GM08714 (cell line): Measurements from ENCODE around the gene IL11.
A peak's percentile ranks its signal among the peaks of the same experiment; 100 is the strongest.

ENCODE experiments used
- H3K4me3 ChIP-seq: fragments of 200-500 bp; sonication (Bioruptor generic); 2 replicates; pipeline ENCODE4 v1.5.1; 2014; ENCODE audit warnings: mild to moderate bottlenecking, low read length, inconsistent platforms
- ZNF274 ChIP-seq: IDR thresholded peaks from 2 replicates; pipeline ENCODE4 v1.6.1; 2012; ENCODE audit warnings: mild to moderate bottlenecking, low read depth, low read length

The IL11 gene

DNA sequence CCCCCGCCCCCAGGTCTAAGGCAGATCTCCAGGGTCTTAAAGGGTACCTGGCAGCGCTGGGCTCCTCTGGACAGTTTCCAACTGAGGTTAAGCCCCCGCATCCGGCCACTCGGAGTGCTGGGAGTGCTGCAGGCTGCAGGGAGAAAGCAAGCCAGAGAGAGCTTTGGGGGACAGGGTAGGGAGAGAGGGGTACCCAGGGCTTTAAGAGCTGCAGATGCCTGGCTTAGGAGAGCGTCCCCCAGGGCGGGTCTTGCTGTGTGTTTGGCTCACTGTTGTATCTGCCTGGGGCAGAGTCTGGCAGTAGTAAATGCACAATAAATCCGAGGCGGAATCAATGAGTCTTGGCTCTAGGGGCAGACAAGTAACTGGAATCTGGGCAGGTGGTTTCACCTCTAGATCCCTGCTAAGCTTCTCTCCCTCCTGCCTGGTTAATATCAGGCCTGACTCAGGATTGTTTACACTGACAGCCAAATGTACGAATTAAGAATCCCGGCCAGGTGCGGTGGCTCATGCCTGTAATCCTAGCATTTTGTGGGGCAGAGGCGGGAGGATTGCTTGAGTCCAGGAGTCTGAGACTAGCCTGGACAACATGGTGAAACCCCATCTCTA lies 14.9 kb downstream of the IL11 start:
- TF ChIP-seq ZNF274, result no peak
- H3K4me3 ChIP-seq, result no peak overlapping the region

DNA sequence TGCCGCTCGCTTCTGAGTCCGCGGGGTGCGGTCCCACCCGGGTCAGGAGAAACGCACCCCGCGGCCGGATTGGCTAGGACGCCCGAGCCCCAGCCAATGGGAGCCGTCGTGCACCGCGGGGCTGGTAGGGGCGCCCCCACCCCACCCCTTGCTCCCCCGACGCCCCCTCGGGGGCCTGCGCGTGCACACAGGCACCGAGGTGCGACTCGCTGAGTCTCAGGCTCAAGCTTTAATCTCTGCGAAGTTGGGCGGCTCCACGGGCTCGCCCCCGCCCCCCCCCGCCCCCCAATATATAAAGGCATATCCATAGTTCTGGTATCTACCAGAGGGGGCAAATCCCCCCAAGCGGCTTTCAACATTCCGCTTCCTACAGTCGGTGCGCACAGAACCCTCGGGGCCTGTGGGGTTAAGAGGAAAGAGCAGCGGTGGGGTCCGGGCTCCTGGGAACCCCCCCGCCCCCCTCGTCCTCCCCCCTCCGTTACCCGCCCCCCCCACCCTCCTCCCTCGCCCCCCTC lies 15.5 kb downstream of the IL11 start, which contains the start of gene COX6B2:
Gene COX6B2, minus strand, starts transcription at position 22 of the 515 bp plus-strand sequence. CDS start 198 bp downstream, outside the sequence.
- no peak for TF ChIP-seq ZNF274
- peak within 1 kb of the TSS; percentile 1; the same call in 1 of the 2 replicates for H3K4me3 ChIP-seq

DNA sequence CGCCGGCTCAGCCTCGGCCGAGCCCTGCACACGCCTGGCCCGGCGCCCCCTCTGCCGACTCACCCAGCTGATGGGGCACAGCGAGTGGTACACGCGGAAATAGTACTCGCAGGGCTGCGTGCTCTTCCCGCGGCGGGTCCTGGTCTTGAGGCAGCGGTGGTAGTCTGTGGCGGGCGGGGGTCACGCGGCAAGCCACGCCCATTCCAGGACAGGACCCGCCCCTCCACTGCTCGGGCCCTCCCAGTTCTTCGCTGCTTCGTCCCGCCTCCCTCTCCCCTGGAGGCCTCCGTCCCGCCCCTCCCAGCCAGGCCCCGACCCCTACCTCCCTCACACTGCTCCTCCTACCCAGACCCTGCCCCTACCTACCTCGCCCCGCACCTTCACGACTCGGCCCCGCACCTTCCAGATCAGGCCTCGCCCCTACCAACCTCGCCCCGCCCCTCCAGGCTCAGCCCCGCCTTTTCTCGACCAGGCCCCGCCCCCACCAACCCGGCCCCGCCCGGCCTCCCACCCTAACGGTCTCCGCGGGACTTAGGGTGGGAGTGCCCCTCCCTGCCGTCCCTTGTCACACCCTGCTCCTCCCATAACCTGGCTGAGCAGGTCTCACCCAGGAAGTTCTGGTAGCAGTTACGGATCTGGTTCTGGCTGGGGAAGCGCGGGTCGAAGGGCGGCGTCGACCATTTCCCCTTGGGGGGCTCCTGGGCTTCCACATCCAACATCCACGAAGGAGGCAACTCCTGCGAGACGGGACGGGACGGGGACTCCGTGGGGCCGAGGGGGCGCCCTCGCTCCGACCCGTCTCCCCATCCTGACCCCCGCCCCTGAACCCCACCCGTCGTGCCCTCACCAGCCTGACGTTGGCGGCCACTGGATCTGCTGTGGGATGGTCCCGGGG lies 16.2 kb downstream of the IL11 start:
- no peak for TF ChIP-seq ZNF274
- H3K4me3 ChIP-seq, result peak overlapping the region; percentile 1; the same call in 1 of the 2 replicates

DNA sequence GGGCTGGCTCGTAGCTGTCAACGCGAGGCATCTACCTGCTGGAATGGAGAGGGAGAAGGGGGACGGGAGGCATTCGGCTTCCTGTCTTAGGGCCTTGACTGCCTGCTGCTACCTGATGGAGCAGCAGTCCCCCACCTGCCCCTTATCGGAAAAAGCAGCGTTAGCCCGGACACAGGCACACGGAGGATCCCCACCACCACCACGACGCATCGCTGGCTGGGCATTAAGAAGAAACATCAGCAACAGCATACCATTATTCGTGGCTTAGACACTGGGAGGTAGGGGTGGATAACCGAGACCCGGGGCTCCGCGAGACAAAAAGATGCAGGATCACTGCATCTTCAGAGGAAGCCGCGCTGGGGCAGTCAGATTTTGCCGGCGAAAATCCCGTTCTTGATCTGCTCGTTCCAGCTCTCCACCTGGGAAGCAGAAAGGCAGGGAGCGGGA lies 16.9 kb downstream of the IL11 start:
- peak overlapping the region; percentile 1; the same call in 1 of the 2 replicates for H3K4me3 ChIP-seq
- no peak for TF ChIP-seq ZNF274

DNA sequence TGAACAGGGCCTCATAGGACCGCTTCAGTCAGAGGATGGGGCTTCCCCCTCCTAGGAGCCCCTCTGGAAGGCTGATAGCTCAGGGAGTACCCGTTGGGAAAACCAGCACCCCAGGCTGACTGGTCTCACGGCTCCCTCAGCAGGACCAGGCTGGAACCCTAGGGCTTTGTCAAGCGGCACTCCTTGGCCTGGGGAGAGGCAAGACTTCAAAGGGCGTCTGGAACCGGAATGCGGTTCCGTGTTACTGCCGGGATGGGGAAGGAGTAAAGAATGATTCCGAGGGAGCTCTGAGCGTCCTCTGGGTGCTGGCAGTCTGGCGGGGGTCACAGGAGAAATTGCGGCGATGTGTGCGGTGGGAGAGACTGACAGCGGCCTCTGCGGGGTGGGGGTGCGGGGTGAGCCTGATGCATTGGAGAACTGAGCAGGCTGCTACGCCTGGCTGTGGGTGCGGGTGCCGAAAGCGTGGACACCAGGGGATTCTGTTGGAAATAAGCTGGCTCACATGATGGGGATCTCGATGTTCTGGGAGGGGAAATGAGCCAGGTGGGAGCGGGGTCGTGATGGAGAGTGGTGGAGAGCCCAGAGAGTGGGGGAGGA lies 17.6 kb downstream of the IL11 start:
- H3K4me3 ChIP-seq, result no peak overlapping the region

DNA sequence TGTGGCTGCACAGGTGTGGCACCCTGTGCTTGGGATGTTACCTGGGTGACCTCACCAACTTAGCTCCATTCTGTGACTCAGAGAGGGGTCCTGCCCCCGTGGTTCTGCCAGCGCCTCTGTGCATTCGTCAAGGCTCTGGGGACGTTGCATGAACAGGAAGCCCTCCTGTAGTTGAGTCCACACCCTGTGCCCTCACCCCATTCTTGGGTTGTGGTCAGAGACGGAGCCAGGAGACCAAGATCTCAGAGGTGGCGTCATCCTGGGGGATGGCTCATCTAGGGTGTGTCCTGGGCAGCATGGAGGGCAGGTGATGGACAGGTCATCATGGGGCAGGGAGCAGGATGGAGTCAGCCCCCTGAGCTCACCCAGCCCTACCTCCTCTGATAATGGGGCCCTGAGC lies 18.2 kb downstream of the IL11 start:
- TF ChIP-seq ZNF274, result no peak
- H3K4me3 ChIP-seq, result no peak overlapping the region

More for the DNA sequence above, 17.6 kb downstream of the IL11 start:
- no peak for TF ChIP-seq ZNF274

DNA sequence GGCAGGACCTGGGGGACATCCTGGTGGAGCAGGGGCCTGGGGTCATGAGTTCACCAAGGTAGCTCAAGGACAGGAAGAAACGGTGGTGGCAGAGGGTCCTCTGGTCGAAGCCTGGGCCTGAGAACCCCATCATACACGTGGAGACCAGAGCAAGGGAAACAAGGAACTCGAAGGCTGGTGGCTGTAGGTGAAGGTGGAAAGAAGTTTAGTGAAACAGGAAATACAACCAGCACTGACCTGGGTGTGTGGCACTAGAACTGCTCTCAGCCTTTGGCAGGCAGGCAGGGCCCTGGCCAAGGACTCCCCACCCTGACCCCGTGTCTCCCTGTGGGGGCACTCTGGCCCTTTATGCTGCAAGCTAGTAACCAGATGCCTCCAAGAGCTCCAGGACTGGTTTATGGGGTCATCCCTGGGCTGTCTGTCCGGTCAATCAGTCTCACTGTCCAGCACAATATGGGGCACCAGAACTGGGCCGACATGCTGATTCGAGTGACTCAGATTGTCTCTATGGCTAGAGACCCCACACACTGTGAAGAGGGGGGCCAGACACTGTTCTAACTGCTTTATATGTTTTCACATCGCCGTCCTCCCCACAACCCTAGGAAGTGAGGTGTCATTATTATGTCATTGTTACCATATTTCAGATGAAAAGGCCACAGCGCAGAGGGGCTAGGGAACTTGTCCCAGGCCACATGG lies 19.5 kb downstream of the IL11 start:
- TF ChIP-seq ZNF274, result no peak
- no peak overlapping the region for H3K4me3 ChIP-seq

DNA sequence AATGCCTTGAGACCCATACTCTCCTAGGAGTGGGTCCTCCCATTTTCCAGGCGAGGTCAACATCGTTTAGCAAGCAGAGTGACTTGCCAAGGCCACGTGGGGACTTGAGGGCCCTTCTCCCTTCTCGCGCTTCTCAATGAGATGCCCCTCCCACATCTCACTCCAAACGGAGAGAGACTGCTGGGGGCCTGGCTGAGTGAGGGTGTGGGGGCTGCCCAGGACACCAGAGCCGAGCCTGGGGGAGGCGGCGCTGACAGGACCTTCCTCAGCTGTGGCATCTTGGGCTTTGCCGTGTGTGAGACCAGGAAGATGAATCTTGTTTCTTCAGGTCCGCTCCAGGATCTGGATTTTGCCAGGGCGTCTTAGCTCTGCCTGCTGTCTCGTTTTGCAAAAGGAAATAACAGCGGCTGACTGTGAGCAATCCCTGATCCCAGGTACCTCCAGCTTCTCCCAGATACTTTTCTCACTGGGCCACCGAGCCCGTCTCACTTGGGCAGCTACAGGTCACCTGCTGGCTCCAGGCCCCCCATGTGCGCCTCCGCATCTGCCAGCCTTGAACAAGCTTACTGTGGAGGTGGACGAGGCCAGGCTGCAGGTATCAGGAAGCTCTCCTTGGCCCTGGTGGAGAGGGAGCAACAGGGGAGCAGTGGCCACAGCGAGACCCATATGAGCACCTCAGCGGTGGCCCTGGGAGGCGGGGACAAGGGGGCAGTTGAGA lies 21.8 kb downstream of the IL11 start:
- no peak for TF ChIP-seq ZNF274
- H3K4me3 ChIP-seq, result no peak overlapping the region

DNA sequence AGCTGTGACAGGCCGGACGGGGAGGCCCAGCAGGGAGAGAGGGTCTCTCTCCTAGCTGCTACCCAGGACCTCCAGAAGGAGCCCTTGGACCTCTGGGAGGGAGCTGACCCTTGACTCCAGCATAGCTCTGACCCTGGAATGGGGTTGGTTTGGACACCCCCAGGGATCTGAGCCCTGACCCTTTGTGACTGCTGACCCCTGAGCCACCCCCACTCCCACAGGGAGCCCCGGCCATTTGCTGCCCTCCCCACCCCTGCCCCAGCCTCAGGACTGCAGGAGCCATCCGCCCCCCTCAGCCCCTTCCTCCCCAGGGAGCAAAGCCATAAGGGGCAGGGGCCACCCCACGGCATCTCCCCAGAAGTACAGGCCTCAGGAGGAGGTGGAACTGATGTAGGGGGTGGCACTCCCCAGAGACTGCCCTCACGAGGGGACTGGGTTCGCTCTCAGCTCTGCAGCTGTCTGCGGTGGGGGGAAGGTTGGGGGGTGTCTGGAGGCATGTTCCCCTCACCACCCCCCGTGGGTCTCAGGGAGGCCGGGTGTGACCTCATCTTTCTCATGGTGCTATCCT lies 22.7 kb downstream of the IL11 start:
- TF ChIP-seq ZNF274, result no peak
- no peak overlapping the region for H3K4me3 ChIP-seq

DNA sequence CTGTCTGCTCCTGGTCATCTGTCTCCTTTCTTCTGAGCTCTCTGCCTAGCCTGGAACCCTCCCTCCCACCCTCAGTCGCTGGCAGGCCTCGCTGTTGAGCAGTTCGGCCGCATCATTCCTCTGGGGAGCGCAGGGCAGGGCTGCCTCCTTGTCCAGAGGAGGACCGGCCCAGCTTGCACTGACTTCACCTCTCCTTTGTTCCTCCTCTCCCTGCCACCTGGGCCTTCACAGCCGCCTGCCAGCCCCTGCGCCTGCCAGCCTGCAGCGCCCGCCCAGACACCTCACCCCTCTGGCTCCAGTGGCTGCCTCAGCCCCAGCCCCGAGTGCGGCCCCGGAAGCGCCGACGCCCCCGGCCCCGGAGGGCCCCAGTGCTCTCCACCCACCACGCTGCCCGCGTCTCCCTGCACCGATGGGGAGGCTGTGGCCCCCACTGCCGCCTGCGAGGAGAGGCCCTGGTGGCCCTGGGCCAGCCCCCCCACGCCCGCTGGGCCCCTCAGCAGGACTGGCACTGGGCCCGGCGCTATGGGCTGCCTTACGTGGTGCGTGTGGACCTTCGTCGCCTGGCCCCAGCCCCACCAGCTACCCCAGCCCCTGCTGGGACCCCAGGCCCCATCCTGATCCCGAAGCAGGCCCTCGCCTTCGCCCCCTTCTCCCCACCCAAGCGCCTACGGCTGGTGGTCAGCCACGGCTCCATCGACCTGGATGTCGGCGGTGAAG lies 23.4 kb downstream of the IL11 start:
- H3K4me3 ChIP-seq, result no peak overlapping the region
- TF ChIP-seq ZNF274, result no peak

DNA sequence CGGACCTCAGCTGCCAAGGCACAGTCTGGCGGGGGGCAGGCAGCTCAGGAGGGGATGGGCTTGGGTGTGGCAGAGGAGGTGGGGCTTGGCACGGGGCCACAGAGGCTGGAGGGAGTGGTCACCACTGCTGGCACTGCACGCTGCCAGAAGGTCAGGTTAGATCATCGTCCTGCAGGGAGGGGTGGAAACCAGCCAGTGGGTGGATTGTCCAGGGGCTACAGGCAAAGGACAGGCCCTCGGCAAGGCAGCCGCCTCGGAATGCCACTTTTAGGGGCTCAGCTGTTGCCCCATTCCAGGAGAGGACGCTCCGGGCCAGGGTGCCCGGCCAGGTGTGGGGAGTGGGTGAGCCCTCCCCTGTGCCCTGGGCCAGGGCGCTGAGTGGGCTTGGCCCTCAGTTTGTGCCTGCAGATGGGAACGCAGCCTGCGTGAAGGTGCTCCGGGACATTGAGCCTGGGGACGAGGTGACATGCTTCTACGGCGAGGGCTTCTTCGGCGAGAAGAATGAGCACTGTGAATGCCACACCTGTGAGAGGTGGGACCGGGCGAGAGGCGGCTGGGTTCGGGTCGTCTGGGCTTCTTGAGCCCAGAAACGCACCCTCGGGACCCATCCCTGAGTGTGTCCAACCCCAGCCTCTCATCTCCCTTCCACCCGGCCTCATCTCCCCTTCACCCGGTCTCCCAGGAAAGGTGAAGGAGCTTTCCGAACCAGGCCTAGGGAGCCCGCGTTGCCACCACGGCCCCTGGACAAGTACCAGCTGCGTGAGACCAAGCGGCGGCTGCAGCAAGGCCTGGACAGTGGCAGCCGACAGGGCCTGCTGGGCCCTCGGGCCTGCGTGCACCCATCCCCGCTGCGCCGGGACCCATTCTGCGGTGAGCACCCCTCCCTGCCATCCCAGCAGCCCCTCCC lies 24.2 kb downstream of the IL11 start:
- no peak overlapping the region for H3K4me3 ChIP-seq
- TF ChIP-seq ZNF274, result no peak
